AG04450 (cell line): ENCODE results near the gene CFAP119. TPM values are rescaled to one million over a fixed set of nuclear protein-coding genes. Genes with fewer than 3 reads are reported as not detected.

Experiments used
- CTCF ChIA-PET: fragments of 300-600, 350-600 bp; formaldehyde crosslinking; extraction: SDS; loops from one replicate; lab custom pipeline; 2022; ENCODE audit warnings: antibody characterized with exemption, inconsistent platforms; lab: Charles Lee
- POLR2A ChIA-PET: fragments of 350-600 bp; formaldehyde crosslinking; extraction: SDS; loops from one replicate; lab custom pipeline; 2021; ENCODE audit warnings: antibody characterized with exemption, inconsistent platforms; lab: Yijun Ruan, JAX
- DNase-seq: peaks from one replicate; pipeline ENCODE4 v3.0.0-alpha.2; 2011; ENCODE audit warnings: low read depth, low spot score
- H3K27ac ChIP-seq: one replicate; pipeline ENCODE4 v1.5.1; 2012; ENCODE audit warnings: low read depth, low read length, control low read depth
- H3K27me3 ChIP-seq: one replicate; pipeline ENCODE4 v1.6.0; 2012; ENCODE audit warnings: low read length; ENCODE audit not compliant: control insufficient read depth, insufficient read depth
- H3K4me3 ChIP-seq: 2 replicates; pipeline ENCODE4 v1.5.1; 2011; ENCODE audit warnings: mild to moderate bottlenecking, low read depth, low read length, control low read depth
- H3K9me3 ChIP-seq: 2 replicates; pipeline ENCODE4 v1.5.1; 2012; ENCODE audit warnings: low read length; ENCODE audit not compliant: control insufficient read depth, insufficient read depth
- polyA plus RNA-seq: library from polyadenylated mRNA; depleted of rRNA; stranded (reverse); fragments of >200 nt; gene quantifications from 2 replicates; pipeline ENCODE4 v1.2.3, GENCODE V29; 2011
- TF ChIP-seq, protein P1 (sequence below): IDR thresholded peaks from 2 replicates; pipeline ENCODE4 v1.5.1; 2011; ENCODE audit warnings: low read depth, low read length, control low read depth, inconsistent platforms

CFAP119 gene
- polyA plus RNA-seq, 1 experiment = 3.1 TPM

GRCh38 chr16:30741461-30741914, 20.4 kb downstream of the CFAP119 start:
- no peaks in the 10 kb centered on the region for H3K27me3 ChIP-seq
- peak; percentile 70 for DNase-seq
- no peaks in the 10 kb centered on the region for H3K9me3 ChIP-seq
- ChIA-PET POLR2A (no interaction called here), CTCF (no interaction called here)
- H3K4me3 ChIP-seq = no peak overlapping the region
- H3K27ac ChIP-seq = peak overlapping the region; percentile 69
- TF ChIP-seq, protein P1, sequence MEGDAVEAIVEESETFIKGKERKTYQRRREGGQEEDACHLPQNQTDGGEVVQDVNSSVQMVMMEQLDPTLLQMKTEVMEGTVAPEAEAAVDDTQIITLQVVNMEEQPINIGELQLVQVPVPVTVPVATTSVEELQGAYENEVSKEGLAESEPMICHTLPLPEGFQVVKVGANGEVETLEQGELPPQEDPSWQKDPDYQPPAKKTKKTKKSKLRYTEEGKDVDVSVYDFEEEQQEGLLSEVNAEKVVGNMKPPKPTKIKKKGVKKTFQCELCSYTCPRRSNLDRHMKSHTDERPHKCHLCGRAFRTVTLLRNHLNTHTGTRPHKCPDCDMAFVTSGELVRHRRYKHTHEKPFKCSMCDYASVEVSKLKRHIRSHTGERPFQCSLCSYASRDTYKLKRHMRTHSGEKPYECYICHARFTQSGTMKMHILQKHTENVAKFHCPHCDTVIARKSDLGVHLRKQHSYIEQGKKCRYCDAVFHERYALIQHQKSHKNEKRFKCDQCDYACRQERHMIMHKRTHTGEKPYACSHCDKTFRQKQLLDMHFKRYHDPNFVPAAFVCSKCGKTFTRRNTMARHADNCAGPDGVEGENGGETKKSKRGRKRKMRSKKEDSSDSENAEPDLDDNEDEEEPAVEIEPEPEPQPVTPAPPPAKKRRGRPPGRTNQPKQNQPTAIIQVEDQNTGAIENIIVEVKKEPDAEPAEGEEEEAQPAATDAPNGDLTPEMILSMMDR = no peak

DNA sequence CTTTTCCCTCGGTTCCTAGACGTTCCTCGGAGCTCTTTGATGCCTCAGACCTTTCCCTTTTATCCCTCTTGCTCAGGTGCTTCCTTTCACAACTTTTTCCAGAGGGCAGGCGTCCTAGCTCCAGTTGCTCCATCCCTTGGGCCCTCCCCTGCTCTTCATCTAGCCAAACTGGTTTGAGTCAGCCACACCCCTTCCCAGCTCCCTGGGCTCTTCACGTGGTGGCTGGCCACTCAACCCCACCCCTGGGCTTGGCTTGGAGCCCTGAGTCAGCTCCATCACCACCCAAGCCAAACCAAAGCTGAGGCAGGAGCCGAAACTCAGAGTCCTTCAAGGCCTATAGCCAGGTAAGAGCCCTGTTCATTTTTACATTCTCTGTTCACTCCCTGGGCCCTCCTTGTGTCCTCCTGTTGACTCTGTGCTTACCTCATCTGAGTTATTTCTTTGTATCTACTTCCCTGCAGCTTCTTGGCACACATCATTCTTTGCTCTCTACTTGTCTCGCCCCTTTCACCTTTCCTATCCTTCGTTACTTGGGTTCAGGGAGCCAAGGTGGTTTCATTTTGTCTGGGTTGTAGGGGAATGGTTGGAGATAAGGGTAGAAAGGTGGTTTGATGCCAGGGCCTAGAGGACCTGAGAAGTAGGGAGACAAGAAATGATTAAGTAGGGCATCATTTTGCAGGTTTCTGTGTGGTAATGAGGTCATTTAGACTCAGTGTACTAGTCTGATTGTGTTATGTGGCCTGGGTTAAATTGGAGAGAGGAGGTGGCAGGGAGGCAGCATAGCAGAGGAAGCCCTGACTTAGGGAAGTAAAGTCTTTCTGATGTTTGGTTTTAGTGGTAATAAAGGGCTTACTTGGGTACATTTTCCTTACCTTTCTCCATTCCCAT, 21.3 kb downstream of the CFAP119 start:
- no peak for DNase-seq
- Histone ChIP-seq H3K9me3 (no peaks in the 10 kb centered on the region), H3K27ac (peak overlapping the region; percentile 69), H3K27me3 (no peaks in the 10 kb centered on the region), H3K4me3 (no peak overlapping the region)
- CTCF ChIA-PET = no interaction called here
- TF ChIP-seq, protein P1 = no peak
- POLR2A ChIA-PET = no interaction called here

DNA sequence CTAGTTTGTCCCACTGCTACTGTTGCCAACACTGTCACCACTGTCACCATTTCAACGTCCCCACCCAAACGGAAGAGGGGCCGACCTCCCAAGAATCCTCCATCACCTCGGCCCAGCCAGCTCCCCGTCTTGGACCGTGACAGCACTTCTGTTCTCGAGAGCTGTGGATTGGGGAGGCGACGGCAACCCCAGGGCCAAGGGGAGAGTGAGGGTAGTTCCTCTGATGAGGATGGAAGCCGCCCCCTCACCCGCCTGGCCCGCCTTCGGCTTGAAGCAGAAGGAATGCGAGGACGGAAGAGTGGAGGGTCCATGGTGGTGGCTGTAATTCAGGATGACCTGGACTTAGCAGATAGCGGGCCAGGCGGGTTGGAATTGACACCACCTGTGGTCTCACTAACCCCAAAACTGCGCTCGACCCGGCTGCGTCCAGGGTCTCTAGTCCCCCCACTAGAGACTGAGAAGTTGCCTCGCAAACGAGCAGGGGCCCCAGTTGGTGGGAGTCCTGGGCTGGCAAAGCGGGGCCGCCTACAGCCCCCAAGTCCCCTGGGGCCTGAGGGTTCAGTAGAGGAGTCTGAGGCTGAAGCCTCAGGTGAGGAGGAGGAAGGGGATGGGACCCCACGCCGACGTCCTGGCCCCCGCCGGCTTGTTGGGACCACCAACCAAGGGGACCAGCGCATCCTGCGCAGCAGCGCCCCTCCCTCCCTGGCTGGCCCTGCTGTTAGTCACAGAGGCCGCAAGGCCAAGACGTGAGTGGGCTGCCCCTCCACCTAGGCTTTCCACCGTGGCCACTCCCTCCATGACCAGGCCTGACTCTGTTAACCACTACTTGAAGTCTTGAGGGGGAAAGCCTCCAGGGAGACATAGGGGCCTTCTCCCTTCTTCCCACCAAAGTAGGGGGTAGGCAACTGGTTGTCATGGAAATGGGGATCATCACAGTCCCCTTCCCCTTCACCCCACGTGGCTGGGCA, 22.6 kb downstream of the CFAP119 start:
- DNase-seq = no peak
- Histone ChIP-seq H3K27ac (peak overlapping the region; percentile 39), H3K9me3 (no peaks in the 10 kb centered on the region), H3K27me3 (no peaks in the 10 kb centered on the region), H3K4me3 (no peak overlapping the region)
- TF ChIP-seq, protein P1 = no peak
- ChIA-PET POLR2A (interaction anchor here (0.7 to 2.0 kb wide), 2 partner anchors 9 to 983 kb away, joined by 4 to 5 read pairs; partner anchors contain the start of gene PHKG2), CTCF (no interaction called here)

GRCh38 chr16:30737794-30738648, 23.8 kb downstream of the CFAP119 start:
- Histone ChIP-seq H3K27me3 (no peaks in the 10 kb centered on the region), H3K4me3 (no peak overlapping the region), H3K9me3 (no peaks in the 10 kb centered on the region), H3K27ac (no peak overlapping the region)
- no peak for DNase-seq
- ChIA-PET CTCF (no interaction called here), POLR2A (interaction anchor here (2.0 kb wide), 1 partner anchor 10 kb away, joined by 5 read pairs; the partner anchor contains the start of gene PHKG2)
- TF ChIP-seq, protein P1 = no peak
